Stimulated activated CD8-positive, alpha-beta memory T cell treated with anti-CD3 and anti-CD28 coated beads, Interleukin-7, amount 100 ng/mL, for 24 hours (primary cell): ENCODE data around the gene GPR26.

Experiments
- DNase-seq: peaks from one replicate; pipeline ENCODE4 v3.0.0-alpha.2; 2020; ENCODE audit warnings: low read depth

The GPR26 gene, protein sequence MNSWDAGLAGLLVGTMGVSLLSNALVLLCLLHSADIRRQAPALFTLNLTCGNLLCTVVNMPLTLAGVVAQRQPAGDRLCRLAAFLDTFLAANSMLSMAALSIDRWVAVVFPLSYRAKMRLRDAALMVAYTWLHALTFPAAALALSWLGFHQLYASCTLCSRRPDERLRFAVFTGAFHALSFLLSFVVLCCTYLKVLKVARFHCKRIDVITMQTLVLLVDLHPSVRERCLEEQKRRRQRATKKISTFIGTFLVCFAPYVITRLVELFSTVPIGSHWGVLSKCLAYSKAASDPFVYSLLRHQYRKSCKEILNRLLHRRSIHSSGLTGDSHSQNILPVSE

DNA sequence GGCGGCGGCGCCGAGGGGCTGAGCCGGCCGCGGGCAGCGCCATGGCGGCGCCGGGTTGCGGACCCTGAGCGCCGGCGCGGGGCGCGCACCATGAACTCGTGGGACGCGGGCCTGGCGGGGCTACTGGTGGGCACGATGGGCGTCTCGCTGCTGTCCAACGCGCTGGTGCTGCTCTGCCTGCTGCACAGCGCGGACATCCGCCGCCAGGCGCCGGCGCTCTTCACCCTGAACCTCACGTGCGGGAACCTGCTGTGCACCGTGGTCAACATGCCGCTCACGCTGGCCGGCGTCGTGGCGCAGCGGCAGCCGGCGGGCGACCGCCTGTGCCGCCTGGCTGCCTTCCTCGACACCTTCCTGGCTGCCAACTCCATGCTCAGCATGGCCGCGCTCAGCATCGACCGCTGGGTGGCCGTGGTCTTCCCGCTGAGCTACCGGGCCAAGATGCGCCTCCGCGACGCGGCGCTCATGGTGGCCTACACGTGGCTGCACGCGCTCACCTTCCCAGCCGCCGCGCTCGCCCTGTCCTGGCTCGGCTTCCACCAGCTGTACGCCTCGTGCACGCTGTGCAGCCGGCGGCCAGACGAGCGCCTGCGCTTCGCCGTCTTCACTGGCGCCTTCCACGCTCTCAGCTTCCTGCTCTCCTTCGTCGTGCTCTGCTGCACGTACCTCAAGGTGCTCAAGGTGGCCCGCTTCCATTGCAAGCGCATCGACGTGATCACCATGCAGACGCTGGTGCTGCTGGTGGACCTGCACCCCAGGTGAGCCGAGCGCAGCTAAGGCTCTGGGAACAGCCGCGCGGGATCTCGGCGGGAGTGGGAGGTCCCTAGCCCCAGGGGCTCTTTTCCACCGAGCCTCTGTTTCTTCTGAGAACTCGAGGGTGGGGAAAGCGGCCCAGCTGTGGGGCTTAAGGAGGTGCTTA lies at the start of gene GPR26:
Gene GPR26 (plus strand): TSS at position 38 of the 919 bp plus-strand sequence. CDS start 53 bp downstream, at position 91.
- no peak for DNase-seq

DNA sequence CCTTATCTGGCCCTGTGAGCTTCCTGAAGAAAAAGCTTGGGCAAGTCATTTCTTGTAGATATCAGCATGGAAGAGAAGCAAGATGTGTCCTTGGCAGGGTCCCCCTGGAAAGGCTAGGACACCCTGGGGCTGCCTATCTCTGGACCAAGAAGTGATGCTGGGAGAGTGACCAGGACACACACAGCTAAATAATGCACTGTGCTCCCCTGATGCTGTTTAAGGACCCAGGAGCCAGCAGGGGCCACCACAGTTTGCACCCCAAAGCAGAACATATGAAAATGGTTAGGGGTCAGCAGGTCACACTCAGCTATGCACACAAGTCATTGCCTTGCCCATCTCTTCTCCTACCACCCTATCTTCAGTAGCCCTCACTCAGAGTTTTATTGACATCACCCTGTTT lies 47.9 kb upstream of the GPR26 start:
- DNase-seq = no peak

DNA sequence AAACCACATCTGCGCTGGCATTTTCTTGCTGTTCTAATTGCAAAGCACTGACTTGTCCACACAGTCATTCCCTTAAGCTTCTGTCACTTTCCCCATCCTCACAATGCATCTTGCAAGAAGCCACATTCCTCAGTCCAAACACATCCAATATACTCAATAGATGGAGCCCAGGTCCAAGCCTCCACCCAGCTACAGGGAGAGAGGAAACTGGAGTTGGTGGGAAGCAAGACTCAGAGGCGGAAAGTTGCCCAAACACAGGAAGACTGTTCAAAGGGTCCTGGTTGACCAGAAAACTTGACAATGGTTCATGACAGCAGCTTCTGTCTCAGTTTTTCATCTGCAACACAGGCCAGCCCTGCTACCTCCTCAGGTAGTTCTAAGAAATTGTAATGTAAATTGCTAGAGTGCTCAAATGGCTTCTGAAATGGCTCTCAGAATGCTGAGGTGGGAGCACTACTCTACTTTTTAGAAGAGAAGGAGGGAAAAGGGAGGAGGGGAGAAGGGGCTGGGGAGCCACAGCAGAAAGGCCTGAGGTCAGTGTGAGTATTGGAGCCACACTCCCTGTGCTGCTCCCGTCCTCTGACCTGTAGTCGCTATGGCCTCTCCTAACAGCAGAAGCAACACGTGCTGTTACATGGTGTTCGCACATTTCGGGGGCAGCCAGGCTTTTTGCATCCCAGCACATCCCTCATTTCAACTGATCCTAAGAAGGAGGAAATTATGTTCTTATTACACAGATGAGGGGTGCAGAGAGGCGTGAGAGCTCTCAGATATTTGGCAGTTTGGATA lies 46.9 kb upstream of the GPR26 start:
- no peak for DNase-seq

DNA sequence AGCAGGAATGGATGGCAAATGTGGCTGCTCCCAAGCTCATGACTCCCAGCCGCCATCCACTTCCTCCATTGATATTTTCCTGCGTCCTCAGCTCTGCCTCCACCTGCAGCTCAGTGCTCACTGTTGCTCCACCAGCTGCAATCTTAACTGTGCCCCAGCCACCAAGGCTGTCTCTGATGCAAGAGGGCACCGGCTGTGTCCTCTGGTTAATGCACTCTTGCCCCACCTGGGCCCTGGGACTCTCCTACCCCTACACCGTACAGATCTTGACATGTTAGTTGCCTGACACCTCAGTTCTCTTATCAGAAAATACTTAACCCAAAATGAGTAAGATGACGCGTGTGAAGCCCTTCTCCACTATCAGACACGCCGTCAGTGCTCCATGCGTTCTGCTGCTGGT lies 45.5 kb upstream of the GPR26 start:
- DNase-seq = no peak

DNA sequence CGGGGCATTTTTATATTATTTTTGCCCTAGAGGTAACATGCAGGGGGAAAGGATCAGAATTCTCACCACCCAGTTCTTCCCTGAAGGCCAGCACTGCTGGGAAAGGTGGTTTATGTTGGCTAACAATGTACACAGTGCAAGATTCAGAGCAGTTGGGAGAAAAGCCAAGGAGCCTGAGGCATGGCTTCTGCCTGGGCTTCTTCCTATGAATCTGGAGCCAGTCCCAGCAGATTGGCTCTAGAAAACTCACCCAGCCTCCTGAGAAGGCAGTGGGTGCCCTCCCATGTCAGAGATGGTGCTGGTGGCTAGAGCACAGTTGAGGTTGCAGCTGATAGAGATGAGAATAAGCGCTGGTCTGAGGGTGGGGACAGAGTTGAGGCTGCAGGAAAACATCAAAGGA lies 44.7 kb upstream of the GPR26 start:
- no peak for DNase-seq

DNA sequence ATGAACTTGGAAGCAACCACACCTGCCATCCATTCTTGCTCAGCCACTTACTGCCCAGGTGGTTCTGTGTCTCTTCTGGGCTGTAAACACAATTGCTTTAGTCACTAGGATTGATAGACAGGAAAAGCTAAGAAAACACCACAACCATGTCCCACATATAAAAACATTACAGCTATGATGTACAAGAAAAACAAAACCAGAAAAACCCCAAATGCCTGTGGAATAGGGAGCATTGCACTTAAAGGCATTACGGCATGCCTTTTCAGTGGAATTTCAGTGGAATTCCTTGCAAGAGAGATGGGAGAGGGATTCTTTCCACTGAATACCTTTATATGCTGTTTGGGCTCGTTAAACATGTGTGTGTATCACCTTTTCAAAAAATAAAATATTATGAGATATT lies 44.2 kb upstream of the GPR26 start:
- DNase-seq = no peak

DNA sequence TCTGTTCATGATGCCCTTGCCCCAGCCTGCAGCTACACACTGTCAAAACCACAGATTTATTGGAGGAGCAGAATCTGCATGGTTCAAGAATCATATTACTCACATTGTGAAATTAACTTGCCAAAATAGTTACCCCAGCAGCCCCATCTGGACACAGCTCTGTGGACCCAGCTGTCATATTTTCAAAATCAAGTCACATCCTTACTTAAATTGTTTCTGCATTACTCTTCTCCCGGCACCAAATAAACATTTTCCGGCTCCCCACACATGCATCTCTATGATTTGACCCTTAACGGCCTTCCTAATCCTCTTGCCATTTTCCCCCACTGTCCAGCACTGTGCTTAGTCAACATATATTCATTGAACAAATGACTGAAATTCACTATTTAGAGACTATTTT lies 43.8 kb upstream of the GPR26 start:
- no peak for DNase-seq

DNA sequence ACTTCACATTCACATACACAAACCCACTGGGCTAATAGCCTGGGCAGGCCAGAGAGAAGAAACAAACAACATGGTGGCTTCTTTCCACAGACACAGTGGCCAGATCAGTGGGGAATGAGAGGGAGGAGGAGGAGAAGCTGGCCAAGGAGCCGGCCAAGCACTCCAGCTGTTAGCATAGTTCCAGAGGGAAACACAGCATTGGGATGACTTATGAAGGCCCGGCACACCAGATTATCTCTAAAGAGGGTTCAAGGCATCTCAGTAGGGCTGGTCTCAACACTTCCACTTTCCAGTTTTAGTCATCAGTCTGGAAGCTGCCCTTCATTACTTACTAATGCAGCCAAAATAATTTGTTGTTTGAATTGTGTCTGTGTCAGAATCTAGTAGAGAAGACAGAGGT lies 42.1 kb upstream of the GPR26 start:
- no peak for DNase-seq

DNA sequence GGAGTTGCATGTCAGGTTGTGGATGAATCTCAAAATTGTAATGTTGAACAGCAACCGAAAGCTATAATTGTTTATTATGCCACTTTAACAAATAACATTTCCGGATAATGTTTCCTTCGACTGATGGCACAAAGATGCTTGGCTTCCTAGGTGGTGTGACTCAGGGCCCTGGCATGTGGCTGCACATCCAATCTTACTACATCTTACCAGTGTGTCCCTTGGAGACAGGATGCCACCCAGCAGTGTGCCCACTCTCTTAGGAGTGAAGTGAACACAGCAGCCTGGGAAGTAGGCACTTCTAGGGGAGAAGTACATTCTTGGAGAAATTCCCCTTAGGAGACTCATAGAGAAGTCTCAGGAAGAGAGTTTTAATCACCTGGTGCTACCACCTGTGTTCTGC lies 33.0 kb upstream of the GPR26 start:
- no peak for DNase-seq

DNA sequence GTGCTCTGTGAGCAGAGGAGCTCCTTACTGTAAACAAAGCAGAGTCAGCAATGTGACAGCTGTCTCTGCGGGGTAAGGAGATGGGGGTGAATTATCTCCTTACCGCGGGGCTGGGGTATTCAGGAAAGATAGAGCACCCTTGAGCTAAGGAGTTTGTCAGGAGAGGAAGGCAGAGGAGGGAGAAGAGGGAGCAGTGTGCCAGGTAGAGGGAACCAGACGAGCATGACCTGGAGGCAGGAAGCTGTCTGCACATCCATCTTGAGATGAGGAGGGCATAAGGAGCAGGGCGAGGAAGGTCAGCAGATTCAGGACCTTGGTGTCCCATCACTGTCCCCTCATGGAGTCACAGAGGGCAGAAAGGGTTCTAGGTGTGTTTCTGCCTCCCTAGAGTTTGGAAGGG lies 32.5 kb upstream of the GPR26 start:
- no peak for DNase-seq

DNA sequence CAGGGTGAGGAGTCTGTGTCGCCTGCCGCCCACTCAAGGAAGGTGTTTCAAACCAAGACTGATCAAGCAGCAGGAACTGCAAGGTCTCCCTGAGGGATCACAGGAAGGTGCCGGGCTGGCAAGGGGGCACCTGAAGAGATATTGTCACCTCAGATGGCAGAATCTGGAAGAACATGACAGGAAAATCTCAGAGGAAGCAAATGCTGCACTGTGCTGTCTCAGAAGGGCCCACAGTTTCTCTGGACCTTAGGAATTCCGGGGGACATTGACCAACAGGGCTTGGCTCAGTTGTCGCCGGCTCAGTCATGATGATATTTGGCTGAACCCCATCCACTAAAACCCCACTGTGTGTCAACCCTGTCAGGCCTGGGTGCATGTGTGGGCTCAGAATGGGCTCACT lies 31.9 kb upstream of the GPR26 start:
- DNase-seq = no peak

DNA sequence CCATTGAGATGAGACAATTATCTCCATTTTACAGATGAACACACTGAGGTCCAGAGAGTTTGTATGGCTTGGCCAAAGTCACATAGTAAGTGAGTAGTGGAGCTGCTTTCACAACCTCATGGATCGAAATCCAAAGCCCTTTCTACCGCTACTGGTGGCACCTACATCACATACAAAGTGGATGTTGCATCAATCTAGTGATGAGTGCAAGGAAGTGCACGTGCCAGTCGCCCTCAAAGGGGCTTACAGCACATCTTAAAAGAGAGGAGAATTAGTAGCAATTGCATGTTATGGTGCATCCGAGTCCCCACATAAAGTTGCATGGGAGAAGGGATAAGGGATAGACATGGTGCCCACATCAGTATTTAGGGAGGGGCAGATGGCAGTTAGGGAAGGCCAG lies 31.0 kb upstream of the GPR26 start:
- no peak for DNase-seq

DNA sequence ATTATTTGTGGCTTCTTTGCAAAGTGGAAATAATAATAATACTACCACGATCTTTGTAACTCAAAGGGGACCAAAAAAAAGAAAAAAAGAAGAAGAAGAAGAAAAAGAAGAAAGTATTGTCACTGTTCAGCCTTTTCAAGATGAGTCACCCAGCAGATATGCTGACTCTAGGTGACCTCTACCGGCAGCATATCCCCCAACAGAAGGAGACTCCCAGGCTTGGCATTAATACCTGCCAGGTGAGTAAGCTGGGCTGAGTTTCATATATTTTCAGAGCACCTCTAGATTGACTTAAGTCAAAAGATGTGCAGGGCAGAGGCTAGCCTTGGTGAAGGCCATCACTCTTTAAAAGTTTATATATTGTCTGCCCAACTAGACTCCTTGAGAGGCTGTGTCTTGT lies 30.4 kb upstream of the GPR26 start:
- DNase-seq = no peak

DNA sequence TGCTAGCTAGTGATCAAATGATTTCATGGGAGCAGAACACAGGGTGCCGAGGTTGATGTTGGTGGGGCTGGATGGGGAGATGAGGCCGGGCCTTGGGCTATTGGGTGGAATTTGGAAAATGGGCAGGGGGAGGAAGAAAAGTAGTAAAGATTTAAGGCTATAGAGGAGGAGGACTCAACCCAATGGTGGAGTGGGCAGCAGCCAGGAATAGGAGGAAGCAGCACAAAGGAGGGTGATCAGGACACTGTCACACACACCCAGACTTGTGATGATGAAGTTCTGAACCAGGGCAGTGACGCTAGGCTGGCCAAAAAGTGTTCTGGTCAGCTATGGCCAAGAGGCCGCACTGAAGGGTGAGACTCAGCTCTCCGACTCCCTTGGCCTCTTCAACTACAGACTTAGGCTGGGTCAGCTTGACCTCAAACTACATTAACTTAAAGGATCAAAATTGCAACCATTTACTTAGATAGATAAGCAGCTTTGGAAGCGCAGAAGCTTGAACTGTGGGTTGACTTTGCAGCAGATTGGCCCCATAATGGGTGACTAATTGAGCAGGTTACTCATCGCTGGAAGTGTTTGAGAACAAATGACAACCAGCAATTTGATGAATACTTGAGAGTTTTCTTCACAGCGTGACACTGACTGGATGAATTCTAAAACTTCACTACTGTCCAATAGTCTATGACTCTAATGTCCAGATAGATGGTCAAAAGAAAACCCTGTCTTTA lies 29.4 kb upstream of the GPR26 start:
- DNase-seq = no peak

DNA sequence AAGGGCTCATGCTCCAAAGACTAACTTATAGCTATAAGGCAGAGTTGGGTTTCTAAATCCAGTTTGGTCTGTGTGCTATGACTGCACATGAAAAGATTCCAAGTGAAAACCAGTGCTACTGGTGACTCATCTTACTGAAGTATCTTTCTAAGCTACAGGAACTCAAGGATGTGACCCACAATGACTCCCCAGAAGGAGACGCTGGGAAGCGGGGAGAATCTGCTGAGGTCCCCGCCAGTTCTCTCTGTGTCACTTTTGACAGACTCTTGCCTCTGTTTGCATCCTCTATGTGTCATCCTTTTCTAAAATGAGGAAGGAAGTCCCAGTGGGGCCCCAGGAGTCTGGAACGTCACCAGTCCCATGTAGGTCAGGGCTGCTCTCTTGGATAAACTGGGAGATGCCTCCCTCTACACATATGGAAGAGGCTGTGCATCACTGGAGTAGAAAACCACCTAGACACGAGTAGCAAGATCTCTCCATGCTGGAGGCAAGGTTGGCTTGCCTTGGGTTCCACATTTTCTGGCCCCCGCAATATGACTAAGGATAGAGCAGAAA lies 28.8 kb upstream of the GPR26 start:
- DNase-seq = no peak

DNA sequence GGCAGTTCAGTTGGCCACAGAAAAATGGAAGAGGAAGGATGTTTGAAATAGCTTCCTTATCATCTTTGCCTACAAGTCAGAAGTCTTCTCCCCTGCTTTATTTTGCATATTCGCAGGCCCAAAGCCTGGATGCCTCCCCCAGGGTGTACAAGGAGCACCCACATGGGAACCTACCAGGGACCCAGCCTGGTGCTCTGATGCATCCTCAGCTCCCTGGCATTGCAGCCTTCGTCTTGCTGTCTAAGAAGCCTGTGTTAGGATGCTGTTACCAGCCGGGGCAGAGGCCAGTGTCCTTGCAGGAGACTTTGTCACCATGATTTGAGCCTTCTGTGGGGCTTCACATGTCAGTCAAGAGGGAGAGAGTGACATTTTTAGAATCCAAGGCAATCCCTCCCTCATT lies 27.0 kb upstream of the GPR26 start:
- DNase-seq = no peak

DNA sequence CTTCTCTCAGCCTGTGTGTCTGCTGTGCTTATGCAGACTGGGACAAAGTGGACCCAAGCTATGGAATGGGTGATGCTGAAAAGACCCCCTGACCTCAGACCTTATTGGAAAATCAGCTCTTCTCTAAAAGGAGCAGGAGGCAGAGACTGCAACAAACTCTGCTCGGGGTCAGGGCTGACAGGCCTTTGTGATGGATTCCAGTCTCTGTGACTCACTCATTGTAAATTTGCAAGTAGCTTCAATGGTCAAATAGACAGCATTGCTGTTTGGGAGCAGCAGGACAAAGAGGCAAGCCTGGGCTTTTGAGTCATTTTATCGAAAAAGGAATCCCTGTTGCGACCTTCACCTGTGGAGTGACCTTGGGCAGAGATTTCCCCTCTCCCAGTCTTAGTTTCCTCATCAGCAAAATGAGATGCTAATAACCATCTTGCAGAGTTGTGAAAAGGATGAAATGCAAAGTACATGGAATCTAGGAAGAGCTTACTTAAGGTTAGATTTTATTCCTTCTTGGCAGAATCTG lies 26.1 kb upstream of the GPR26 start:
- no peak for DNase-seq

DNA sequence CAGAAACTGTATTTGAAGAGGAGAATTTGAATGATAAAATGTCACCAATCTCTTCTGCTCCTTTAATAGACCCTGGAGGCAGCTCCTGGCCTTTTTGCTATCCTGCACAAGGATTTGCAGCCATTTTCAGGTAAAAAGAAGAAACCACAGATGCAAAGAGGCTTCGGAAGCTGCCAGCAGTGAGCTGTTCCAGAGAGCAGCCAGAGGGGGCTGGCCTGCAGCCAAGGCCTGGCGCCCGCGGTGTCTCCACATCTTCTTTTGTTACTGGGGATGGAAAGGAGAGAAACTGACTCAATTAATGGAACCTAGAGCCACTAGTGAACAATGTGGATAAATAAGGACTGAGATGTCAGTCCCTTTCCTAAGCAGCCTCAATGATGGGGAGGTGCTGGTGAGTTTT lies 23.9 kb upstream of the GPR26 start:
- no peak for DNase-seq

DNA sequence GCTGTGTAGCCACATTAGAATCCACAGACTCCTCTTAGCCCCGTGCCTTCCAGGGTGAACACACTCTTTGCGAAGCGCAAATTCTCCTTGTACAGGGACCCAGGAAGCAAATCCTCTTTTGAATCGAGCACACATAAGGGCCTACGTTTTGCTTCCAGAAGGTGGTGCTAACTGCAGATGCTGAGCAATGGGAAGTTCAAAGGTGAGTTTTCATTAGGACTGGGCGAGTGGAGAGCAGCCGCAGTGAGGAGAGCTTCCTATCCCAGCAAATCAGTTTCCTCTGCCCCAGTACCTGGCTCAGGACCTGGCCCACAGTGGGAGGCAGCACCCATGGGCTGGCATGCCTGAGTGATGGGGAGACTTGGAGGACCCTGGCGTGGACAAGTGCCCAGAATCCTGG lies 23.5 kb upstream of the GPR26 start:
- DNase-seq = no peak

DNA sequence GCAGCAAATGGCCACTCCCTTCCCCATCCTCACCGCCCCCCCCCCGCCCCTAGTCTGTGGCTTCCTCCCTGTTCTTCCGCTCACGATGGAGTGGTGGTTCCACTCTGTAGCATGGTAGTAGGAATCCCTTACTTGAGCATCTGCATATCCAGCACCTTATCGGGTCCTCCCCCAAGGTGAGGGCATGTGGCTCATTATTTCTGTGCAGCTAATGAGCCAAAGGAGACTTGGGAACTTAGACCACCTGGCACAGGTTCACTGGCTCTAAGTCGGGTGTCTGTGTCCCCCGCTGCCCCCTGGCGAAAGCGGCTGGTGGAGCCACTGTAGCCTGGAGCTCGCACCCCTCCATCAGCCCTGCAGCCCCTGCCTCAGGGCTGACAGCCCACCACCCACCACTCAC lies 22.8 kb upstream of the GPR26 start:
- no peak for DNase-seq

DNA sequence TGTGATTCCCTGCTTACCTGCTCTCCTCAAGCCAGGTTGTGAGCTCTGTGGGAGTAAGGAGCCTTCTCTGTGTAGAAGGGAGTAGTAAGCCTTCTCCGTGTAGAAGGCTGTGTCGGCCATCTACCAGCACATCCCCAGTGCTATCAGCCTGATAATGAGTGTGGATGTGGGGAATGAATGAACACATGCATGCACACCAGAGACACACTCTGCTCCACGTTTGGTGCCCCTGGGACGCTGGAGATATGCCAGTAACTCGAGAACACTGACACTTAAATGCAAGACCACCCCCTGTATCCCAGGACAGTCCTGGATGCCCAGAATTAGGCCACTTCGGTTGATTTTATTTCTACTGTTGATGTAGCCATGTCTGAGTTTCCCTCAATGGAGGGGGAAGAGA lies 21.1 kb upstream of the GPR26 start:
- no peak for DNase-seq
